NOMO-1 treated with DMSO at 0.1 percent for 48 hours (cell line): ENCODE results near the gene KIF5C.

Source experiments
- DNase-seq: peaks from one replicate; lab custom pipeline; 2025; ENCODE audit not compliant: unreplicated experiment; lab: John Stamatoyannopoulos, UW

Gene KIF5C

DNA sequence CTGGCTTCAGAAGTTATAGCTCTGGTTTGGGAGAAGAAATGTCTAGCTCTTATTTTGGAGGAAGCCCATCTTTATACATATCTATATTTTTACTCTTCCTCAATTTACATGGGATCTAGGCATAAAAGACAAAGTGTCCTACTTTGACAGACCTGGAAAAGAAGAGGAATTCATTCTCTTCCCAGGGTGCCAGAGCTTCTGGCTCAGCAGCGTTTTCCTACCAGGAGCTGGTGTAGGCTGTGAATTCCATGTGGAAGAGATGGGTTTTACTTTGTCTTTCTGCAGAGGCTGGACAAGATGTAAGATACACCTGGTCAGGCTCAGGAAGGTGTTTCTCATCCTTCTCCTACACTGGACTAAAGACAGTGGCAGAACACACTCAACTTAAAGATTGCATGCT is 113.3 kb downstream of the KIF5C start:
- no peak for DNase-seq

DNA sequence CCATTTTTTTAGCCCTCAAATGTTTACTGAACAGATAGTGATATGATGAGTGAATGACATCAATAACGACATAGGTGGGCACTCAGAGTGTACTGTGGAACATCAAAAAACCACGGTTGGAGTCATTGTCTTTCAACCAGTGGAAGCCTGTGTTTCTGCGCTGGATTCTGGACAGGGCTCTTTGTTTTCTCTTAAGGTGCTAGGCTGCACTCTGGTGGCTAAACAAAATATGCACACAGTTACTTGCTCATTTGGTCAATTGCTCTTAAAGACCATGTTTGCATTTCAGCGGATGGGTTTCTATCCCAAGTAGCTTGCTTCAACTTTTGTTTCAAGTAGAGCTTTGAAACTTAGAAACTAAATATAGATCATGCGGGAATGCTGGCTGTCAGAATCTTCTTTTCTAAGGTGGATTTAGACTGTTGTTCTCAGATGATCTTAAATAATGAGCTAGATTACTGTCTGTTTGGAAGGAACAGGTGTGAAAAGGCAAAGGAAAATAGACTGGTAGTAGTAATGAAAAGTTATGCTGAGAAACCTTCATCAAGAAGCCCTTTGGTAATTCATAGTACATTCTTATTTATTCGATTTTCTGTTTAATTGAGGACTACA is 115.0 kb downstream of the KIF5C start:
- peak; percentile 77 for DNase-seq

DNA sequence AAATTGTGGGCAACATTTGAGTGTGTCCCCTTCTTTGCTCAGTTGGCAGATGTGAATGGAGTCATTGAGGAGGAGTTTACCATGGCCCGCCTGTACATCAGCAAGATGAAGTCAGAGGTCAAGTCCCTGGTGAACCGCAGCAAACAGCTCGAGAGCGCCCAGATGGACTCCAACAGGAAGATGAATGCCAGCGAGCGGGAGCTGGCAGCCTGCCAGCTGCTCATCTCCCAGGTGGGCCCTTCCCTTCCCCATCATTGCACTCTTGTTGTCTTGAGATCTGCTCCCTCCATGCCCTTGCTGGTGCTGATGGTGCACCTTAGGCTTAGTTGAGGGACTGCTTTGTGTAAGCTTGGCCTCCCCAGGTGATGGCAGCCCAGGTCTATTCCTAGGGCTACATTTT is 115.9 kb downstream of the KIF5C start:
- no peak for DNase-seq

DNA sequence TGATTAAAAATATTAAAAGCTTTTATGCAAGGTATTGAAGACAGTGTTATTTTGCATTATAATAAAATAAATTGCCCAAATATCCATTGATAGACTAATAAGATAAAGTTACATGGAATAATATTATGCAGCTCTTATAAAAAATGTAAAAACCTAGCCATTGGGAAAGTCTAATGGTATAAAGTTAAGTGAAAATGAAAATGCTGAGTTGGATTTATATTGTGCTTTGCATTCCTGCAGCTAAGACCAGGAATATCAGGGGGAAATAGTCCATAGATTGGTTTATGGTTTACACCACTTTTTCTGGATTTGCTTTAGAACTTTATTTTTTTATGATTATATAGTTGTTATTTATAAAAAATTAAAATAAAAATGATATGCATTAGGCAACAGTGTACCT is 117.4 kb downstream of the KIF5C start:
- no peak for DNase-seq

DNA sequence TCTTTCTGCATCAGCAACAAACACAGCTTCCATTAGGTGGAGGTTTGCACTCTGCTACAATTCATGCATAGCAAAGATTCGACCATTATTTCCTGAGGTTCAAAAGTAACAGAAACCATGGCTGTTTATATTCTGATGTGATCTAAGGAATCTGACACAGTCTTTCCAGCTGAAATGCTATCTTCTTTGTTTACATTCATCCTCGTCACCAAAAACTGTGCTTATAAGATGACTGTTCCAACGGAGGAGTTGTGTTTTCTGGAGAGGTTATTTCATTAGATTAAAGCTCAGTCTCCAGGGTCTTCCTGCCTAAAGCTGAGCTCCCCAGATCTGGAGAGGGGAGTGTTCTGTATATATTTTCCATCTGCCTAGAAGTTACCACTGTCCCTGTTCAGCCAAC is 118.3 kb downstream of the KIF5C start:
- DNase-seq = no peak

DNA sequence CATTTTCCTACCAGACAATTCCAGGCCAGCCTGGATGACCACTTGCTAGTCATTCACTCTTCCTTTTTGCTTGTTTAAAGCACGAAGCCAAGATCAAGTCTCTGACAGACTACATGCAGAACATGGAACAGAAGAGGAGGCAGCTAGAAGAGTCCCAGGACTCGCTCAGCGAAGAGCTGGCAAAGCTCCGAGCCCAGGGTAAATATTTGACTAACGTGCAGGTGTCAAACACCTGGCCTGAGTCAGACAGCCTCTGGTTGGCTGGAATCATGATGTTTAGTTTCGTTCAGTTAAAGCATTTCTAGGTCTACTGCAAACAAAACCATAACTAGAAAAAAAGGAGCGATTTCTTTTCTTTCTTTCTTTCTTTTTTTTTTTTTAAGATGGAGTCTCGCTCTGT is 119.3 kb downstream of the KIF5C start:
- no peak for DNase-seq

DNA sequence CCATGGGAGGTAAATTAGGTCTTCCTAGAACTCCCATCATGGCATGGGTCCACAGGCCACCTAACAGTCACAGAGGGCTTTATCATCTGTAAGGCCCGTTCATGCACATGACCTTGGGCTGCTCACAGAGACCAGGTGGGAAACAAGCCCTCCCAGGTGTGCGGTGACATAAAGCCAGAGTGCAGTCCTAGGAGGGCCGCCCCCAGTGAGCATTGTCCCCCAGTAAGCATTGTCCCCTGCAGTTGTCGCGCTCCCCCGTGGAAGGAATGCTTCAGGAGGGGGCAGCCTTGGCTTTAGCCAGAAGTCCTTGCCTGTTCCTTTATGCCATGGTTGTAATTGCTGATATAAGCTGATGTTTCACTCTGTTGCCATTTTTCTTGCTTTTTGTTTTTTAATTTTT is 121.8 kb downstream of the KIF5C start:
- no peak for DNase-seq

DNA sequence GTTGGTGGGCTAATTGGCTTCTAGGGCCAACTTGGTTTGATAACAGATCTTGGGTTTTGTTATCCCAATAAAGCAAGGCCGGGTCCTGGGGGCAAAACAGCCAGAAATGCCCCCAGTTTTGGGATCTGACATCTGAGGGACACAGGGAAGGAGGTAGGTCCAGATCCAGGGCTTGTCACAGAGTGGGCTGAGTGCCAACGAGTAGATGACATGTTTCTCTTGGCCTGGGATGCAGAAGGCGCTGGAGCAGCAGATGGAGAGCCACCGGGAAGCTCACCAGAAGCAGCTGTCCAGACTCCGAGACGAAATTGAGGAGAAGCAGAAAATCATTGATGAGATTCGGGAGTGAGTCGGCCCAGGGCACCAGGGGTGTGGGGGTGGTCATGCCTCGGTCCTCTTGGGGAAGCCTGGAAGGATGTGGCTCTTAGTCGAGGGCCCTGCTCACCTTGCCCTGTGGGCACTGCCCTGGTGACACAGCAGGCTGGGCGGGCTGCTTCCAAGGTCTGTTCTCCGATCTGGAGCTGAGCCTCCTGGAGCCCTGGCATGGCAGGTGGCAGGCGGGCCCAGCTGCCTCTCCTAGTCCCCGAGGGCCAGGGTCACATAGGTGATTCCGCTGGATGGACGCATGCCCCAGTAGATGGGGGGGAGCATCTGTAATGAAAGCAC is 123.3 kb downstream of the KIF5C start:
- no peak for DNase-seq

DNA sequence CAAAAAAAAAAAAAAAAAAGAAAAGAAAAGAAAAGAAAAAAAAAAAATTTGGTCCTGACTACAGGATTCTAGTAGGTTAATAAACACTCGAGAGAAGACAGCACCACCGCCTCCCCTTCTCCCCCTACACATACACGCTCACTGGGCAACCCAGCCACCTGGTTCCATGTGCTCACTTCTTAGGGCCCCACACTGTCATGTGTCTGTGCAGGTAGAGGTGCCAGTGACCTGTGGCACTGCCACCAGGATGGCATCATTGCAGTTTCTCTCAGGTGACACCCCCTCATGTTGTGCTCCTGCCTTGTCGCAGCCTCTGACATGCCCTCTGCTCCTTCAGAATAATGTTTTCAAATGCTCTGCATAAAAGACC is 123.8 kb downstream of the KIF5C start:
- no peak for DNase-seq

DNA sequence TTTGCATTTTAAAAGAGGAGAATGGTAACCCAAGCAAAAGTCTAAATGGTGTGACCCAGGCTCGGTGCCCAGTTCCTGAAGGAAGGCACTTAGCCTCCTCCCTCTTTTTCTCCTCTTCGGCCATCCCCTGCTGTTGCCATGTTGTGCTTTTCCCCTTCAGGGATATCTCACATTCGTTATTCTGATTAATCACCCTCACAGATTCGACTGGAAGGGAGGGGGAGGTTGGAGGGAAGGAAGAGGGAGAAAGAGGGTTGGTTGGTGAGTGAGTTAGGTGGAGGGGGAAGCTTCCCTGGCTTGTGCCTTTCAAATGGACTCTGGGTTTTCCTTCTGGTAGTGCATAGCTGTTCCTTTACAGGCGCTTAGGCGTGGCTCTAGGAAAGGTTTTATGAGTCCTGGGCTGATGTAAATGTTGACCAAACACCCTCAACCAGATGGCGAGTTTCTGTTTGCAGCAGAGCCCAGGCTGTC is 124.5 kb downstream of the KIF5C start:
- no peak for DNase-seq

DNA sequence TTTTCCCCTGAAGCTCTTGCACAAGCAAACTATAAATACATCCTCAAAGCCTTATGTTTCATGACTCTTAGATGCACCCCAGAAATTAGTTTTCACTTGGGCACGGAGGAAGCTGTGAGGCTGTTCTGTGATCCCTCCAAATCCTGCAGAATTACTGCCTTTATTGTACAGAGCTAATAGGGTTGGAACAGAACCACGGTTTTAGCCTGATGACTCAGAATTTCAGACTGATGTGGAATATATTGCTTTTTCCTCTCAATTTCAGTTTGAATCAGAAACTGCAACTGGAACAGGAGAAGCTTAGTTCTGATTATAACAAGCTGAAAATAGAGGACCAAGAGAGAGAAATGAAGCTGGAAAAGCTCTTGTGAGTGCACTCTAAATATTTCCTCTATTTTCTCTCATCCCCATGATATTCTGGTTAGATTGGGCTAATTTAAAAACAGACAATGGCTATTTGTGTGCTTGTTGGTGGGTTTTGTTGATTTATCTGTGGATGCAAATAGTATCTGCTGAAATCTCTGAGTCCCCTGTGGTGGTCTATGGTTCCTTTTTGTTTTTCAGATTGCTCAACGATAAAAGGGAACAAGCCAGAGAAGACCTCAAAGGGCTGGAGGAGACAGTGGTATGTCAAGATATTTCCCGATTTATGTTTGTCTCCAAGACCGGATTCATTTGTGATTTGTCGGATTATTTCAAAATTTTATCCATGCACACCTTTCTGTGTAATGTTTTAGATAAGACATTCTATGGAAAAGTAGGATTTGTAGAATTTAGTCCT is 125.3 kb downstream of the KIF5C start:
- DNase-seq = peak; percentile 37

DNA sequence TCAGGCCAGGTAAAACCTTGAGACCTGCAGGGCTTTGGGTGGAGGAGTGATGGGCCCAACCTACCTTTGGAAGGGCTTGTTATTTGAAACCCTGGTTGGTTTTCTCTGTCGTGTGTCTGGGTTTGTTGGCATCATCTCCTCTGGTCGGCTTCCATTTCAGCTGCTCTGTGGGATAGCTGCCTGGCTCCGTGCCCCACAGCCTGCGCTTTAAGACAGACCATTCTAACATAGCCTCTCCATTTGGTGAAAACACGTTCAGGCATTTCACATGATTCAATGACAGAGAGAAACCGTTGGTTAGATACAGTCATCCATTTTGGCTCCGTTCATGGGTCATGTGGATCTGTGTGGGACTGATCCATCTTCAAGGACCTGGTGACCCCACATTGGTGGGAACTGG is 126.5 kb downstream of the KIF5C start:
- DNase-seq = no peak

DNA sequence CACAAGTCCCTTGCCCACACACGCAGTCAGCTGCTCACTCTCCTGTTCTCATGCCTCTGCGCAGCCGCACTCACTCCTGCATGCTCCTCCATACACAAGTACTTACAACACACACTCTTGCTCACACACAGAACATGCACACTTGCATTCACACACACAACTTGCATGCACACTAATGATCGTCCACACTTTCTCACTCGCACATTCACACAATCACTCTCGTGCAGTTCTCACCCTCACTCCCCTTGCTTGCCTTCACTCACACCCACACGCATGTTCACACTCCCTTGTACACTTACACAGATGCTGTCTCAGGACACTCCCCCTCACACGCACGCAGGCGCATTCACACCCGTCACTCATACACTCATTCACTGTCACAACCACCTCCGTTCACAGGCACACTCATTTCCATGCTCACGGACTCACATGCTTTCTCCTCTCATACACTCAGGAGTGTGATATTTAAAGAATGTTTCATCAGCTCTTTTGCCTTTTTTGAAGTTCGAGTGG is 127.4 kb downstream of the KIF5C start:
- DNase-seq = no peak

DNA sequence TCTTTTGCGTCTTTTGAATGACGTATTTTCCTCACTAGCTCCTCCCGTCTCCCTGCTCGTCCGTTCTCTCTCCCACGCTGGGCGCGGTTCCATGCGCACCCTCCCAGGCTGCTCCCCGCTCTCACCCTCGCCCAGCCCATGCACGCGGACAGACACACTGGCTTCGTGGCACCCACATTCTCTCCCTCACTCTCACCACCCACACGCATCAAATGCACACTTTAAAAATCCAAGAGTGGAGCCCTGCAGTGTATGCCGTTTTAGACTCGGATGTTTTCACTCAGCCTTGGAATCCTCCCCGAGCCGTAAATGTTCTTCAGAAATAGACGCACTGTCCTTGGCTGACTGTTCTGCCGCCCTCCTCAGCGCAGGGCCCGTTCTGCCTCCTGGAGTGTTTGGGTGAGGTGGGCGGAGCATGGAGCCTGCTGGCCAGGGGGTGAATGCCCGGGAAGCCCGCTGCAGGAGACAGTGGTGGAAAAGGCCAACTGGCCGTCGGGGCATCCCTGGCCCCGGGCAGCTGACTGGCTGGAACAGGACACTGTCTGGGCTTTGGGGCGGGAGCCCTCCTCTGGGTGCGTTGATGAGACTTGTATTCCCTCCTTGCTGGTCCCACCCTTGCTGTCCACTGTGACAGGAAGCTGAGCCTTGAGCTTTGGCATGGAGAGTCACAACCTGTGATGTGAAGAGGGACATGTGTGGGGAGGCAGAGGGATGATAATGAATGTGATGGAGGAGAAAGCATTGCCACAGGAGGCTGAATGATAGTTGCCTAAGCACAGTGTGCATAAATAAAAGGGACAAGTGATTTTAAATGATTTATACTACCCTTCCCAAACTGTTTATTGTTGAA is 128.1 kb downstream of the KIF5C start:
- DNase-seq = no peak

DNA sequence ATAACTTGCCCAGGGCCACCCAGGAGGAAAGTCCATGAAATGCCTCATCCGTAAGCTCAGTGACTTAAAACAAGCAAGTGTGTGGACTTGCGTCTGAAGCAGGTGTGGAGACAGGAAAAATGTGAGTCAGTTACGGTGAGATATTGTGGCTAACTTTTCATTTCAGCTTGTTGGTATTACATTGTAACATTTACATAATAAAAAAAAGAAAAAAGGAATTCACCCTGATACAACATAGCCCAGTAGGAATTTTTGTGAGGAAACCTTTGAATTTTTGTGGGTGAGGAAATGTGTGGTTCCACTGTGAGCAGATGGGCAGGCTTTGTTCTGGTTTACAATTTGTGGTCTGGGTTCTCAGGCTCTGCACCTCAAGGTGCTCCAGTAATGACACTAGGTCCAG is 129.8 kb downstream of the KIF5C start:
- no peak for DNase-seq

DNA sequence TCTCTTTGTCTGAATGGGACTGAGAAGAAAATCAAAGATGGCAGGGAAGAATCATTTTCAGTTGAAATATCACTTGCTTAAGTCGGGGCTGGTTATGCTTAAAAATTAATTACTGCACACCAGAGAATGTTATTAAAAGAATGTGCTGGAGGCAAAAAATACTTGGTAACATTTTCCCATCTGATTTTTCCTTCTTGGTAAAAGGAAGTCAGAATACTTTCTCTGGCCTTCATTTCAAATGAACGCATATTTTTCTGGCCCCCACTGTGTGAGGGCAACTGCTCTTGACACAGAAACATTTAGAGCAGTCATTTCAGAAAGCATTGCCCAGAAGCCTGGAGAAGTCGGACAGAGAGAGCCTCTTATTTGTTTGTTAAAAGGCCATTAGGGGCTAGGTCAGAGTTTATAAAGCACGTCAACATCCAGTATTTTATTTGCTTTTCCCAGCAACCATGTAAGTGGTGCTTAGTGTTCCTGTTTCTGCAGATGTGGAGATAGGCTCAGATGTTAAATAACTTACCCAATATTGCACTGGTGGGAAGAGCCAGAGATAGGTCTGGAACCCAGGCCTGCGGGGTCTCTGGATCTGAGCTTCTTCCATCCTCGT is 130.5 kb downstream of the KIF5C start:
- DNase-seq = no peak

DNA sequence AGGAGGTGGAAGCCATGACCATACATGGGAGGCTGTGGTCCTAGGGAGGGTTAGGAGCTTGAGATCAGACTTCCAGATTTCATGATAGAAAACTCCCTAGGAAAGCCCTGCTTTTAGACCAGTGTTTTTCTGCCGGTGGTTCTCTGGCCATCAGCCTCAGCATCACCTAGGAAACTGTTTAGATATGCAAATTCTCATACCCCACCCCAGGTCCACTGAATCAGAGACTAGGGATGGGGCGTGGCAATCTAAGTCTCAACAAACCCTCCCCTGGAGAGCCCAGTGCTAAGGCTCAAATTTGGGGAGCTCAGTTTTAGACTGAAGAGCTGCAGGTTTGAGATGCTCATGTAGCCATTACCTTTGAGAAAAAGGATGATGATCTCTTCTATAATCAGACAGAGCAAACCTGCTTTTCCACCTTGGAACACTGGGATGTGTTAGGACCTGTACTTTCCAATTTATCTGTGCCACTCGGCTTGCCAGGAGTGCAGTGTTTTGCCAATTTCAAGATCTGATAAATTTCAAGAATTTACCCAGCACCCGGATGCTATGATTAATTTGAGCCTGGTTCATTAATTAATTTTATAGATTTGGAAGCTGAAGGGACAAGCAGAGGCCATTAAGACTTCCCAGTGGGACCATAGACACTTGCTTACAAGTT is 132.0 kb downstream of the KIF5C start:
- no peak for DNase-seq

DNA sequence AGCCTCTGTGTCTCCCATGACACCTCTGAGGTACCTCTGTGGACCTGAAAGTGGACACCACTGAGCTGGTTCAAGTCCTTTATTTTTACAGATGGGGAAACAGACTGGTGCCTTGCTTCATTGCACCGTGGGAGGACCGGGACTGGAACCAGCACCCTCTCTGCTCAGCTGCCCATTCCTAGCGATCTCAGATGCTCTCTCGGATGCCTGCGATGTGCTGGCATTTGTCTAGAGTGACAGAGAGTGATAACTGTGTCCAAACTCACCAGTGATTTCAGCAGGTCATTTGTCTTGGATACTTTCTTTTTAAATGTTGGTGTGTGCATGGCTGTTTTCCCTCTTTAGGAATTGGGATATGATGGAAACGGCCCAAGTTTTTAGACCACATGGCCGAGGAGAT is 133.4 kb downstream of the KIF5C start:
- DNase-seq = no peak

DNA sequence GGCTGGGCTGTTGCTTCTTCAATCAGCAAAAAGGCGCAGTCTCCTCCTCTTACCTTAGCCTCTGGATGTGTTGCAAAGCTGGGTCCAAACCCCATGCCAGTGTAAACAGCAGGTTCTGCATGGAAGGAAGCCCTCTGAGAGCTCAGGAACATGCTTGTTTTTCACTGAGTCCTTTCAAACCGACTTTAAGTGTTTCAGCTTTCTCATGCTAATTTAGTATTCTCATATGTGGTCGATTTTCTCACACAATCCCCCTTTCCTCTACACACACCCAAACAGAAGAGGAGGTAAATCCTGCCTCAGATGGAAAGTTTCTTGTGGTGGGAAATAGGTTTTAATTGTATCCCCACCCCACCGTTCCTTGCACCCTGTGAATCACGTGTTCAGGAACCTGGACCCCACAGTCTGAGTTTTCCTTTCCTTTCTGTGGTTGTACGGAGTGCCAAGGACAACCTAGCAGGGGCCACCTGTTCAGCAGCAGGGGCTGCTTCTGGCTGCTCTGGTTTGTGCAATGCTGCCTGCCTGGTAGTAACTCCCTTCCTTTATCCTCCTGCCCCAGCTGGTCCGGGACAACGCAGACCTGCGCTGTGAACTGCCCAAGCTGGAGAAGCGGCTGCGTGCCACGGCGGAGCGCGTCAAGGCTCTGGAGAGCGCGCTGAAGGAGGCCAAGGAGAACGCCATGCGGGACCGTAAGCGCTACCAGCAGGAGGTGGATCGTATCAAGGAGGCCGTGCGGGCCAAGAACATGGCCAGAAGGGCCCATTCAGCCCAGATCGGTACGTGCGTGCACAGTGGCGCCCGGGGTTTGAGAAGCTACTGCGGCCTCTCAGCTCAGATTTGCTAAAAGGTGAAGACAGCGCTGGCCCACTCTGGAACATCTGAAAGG is 134.8 kb downstream of the KIF5C start:
- no peak for DNase-seq
